Fibroblast of pulmonary artery (primary cell): ENCODE results near the gene RUNX2.

ENCODE experiments used
- DNase-seq: peaks from one replicate; pipeline ENCODE4 v3.0.0-alpha.2; 2010; ENCODE audit warnings: low read depth
- H3K4me3 ChIP-seq: replicated peaks from 2 replicates; pipeline ENCODE4 v1.5.1; 2011; ENCODE audit warnings: low read depth, mild to moderate bottlenecking, control low read depth, low read length, moderate library complexity
- CTCF ChIP-seq: IDR thresholded peaks from 2 replicates; pipeline ENCODE4 v1.5.1; 2011; ENCODE audit warnings: mild to moderate bottlenecking, control low read depth, low read length, inconsistent platforms; ENCODE audit errors: missing control alignments

RUNX2 gene

GRCh38 chr6:45495429-45496084, 167.4 kb downstream of the RUNX2 start:
- DNase-seq, result no peak
- no peak for TF ChIP-seq CTCF
- no peak overlapping the region for H3K4me3 ChIP-seq

GRCh38 chr6:45496085-45496433, 167.9 kb downstream of the RUNX2 start:
- no peak for TF ChIP-seq CTCF
- H3K4me3 ChIP-seq, result no peak overlapping the region

GRCh38 chr6:45498591-45498990, 170.5 kb downstream of the RUNX2 start:
- no peak for DNase-seq
- TF ChIP-seq CTCF, result no peak
- no peak overlapping the region for H3K4me3 ChIP-seq

More at GRCh38 chr6:45496085-45496433, 167.9 kb downstream of the RUNX2 start:
- DNase-seq, result no peak

- no peak overlapping the region for H3K4me3 ChIP-seq
- TF ChIP-seq CTCF, result peak; percentile 35
- no peak for DNase-seq
These were observed 173.0 kb downstream of the RUNX2 start for GRCh38 chr6:45500924-45501816.

GRCh38 chr6:45502456-45502855, 174.3 kb downstream of the RUNX2 start:
- no peak for DNase-seq
- H3K4me3 ChIP-seq, result no peak overlapping the region
- no peak for TF ChIP-seq CTCF

GRCh38 chr6:45504947-45505346, 176.8 kb downstream of the RUNX2 start:
- no peak for TF ChIP-seq CTCF
- H3K4me3 ChIP-seq, result no peak overlapping the region
- DNase-seq, result peak; percentile 75
